ENCODE data around the gene PREP. TPM values are rescaled to one million over a fixed set of nuclear protein-coding genes. Genes with fewer than 3 reads are reported as not detected.

The PREP gene
- total RNA-seq, 1 donor from 2014 or later = 22.1 TPM

DNA sequence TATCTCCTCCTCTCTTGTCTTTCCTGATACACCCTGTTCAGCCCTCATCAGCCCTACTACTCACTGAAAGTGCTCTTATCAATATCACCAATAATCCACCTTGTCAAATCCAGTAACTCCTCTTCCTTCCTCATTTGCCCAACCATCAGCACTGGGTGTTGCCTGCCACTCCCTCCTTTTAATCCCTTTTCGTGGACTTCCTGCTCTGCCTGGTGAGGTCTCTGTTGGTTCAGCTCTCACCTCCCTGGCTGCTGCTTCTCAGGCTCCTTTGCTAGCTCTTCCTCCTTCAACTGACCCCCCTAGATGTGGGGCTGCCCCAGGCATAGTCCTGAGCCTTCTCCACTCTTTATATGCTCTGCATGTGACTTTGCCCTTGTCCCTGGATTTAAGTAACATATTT lies 92.5 kb downstream of the PREP start:
- DNase-seq (ENCODE audit: low spot score) = no peak

DNA sequence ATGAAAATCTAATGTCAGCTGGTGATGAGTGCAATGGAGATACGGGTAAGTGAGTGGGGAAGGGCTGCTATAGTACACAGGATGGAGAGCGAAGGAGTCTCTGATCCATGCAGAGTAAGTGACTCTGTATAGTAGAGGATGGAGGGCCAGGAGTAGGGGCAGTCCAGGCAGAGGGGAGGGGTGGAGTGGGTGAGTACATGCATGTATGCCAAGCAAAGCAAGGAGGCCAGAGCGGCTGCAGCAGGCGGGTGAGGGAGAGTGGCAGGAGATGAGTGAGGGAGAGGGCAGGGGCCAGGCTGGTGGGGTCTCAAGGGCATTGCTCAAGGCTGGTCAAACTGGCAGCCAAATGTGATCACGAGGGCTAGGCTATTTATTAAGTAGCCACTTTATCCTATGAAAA lies 94.0 kb downstream of the PREP start:
- DNase-seq (ENCODE audit: low spot score) = no peak

DNA sequence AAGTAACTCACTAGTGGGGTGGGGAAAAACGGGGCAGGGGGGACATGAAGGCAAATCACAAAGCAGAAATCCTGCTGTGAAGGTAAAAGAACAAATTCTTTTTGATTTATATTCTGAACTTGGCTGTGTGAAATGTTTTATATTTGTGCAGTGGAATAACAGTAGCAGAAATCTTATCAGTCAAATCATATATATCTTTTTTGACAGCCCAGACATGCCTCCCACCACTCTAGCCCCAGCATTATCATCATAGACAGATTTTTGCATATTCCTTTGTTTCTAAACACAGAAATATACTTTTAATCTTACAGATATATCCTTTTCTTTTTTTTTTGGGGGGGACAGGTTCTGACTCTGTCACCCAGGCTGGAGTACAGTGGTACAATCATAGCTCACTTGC lies 97.4 kb downstream of the PREP start:
- no peak for DNase-seq (ENCODE audit: low spot score)

DNA sequence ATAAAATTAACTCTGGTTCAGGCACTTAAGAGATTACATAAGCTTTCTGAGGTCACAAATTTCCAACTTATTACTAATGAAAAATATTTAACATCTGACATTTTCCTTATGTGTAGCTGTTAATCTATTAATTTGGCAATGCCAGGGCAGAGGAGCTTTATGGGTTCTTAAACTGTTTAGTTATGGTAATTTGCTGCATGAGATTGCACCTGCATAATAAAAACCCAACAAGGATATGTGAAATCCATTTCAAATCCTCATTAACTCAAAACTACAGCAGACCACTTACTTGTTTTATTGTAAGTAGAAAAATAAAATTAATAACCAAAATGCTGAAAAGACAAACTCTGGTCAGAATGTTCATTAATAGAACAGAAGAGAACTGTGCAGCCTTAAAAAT lies 98.1 kb downstream of the PREP start:
- DNase-seq (ENCODE audit: low spot score) = no peak

DNA sequence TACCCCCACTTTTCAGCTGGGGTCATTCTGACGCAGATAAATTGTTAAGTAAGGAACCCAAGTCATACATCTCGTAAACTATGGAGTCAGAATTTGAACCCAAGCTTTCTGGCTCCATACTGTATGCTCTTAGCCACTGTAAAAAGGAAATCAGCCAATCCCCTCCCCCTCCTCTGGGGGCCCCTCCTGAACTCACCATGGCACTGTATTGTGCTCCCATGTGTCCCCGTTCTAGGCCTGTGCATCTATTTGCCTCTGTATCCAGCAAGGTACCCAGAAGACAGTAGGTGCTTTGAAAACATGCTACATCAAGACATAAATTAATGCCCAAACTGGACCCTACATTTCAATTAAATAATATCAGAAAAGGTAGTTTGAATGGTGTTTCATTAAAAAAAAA lies 98.5 kb downstream of the PREP start:
- no peak for DNase-seq (ENCODE audit: low spot score)

DNA sequence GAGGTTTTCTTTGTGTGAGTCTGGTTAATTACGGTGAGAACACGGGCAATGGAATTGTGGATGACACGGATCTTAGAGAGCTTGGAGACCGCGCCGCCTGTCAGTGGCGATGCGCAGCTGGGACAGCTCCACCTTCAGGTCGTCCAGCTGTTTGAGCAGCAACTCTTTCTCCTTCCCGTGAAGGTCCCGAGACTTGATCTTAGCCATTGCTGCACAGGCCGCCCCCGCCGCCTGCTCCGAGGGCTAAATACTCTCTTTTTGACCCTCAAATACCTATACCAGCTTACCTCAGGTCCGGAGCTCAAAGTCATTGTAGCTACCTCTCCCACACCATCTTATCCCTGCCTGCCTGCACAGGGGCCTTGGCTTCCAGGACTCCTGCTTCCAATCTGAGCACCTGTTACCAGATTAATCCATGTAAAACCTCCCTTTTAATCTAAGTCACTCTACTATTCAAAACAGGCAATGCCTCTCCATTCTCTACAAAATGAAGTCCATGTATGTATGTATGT lies 100.2 kb downstream of the PREP start:
- DNase-seq (ENCODE audit: low spot score) = no peak

DNA sequence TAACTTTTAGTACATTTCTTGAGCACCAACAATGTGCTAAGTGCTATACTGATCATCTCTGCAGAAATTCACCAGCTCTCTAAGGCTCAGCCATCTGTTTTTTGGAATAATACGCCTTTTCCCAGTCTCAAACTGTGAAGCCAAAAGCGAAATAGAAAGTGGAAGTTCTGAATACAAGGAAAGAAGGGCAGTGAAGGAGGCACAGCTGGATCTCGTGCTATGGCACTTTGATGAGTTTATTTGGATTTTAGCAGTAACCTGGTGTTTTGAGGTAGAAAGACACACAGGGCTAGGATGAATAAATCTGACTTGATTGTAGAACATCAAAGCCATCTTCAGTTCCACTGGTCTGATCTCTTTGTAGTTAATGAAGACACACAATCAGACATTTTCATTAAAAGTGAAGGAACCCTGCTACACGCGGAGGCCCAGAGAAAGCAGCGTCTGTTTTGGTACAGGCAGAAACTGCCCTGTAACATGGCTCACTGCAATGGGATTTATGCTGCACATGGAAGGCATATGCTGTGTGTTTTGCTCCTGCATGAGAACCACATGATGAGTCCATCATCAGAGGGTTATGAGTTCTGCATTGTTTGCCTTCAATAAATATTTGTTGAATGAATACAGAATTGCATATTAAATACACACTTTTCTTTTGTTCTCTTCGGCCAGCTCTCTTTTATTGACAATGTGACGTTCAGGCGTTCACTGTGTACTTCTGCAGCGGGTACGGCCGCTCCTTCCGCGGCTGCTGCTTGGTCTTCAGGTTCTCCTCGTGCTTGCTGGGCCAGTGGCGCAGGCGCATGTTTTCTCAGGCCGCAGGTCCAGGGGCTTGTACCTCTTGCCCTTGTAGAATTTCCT lies 100.9 kb downstream of the PREP start:
- DNase-seq (ENCODE audit: low spot score) = no peak

DNA sequence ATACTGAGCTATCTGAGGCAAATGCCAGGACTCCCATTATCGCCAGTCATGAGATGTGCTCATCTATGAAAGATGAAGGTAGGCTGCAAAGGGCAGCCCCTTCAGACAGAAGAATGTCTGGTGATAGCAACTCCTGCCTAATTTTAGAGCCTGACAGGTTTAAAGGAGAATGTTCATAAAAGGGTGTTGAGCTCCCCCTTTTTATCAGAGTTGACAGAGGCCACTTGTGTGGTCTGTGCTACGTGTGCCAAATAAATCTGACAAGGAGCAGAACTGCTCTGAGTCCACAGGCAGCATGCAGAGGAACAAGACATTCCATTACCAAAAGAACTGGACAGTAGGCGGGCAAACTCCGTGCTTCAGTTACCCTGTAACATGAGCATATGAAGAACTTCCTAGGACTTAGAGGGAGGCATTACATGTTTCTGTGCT lies 101.8 kb downstream of the PREP start:
- no peak for DNase-seq (ENCODE audit: low spot score)

DNA sequence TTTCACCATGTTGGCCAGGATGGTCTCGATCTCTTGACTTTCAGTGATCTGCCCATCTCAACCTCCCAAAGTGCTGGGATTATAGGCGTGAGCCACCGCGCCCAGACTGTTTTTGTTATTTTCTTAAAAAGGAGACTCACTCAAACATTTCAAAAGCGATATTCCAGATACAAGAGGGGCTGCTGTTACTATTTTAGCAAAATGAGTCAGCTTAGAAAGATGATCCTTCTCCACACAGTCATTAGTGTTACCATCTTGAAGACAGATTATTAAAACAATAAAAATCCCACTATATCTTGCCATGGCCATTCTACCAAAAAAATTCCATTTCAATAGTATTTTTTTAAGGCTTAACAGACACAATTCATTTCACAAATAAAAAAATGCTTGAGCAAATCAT lies 102.8 kb downstream of the PREP start:
- no peak for DNase-seq (ENCODE audit: low spot score)

DNA sequence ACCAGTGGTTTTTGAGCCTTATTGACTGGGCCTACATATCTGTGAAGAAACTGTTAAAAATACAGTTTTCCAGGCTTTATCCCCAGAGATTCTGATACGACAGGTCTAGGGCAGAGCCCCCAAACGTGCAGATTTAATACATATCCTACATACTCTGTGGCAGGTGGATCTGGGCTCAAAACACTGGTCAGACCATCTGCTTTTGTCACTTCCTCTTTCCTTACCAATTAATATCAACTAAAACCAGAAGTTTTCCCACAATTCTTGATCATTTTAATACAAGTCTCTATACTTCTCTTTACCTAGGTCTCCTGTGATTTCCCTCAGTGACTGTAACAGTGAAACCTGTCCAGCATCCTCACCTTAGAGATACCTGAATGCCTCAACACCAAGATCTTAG lies 108.8 kb downstream of the PREP start:
- DNase-seq (ENCODE audit: low spot score) = no peak

DNA sequence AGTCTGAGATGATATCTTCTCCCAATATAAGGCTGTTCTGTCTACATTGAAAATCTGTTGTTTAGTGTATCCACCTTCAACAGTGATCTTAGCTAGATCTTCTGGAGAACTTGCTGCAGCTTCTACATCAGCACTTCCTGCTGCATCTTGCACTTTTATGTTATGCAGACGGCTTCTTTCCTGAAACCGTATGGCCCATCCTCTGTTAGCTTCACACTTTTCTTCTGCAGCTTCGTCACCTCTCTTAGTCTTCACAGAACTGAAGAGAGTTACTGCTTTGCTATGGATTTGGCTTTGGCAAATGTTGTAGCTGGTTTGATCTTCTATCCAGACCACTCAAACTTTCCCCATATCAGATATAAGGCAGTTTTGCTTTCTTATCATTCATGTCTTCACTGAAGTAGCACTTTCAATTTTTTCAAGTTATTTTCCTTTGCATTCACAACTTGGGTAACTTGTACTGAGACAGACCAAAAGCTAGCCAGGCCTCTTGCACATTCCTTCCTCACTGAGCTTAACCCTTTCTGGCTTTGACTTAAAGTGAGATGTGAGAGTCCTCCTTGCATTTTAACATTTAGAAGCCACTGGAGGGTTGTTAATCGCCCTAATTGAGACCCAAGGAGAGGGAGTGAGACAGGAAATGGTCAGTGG lies 110.1 kb downstream of the PREP start:
- DNase-seq (ENCODE audit: low spot score) = no peak

DNA sequence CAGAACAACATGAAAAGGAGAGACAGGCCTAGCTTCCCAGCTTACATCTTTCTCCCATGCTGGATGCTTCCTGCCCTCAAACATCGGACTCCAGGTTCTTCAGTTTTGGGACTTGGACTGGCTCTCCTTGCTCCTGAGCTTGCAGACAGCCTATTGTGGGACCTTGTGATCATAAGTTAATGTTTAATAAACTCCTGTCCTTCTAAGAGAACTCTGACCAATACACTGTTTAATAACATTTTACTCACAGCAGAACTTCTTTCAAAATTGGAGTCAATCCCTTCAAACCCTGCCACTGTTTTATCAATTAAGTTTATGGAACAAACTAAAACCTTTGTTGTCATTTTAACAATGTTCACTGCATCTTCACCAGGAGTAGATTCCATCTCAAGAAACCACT lies 111.4 kb downstream of the PREP start:
- DNase-seq (ENCODE audit: low spot score) = no peak

DNA sequence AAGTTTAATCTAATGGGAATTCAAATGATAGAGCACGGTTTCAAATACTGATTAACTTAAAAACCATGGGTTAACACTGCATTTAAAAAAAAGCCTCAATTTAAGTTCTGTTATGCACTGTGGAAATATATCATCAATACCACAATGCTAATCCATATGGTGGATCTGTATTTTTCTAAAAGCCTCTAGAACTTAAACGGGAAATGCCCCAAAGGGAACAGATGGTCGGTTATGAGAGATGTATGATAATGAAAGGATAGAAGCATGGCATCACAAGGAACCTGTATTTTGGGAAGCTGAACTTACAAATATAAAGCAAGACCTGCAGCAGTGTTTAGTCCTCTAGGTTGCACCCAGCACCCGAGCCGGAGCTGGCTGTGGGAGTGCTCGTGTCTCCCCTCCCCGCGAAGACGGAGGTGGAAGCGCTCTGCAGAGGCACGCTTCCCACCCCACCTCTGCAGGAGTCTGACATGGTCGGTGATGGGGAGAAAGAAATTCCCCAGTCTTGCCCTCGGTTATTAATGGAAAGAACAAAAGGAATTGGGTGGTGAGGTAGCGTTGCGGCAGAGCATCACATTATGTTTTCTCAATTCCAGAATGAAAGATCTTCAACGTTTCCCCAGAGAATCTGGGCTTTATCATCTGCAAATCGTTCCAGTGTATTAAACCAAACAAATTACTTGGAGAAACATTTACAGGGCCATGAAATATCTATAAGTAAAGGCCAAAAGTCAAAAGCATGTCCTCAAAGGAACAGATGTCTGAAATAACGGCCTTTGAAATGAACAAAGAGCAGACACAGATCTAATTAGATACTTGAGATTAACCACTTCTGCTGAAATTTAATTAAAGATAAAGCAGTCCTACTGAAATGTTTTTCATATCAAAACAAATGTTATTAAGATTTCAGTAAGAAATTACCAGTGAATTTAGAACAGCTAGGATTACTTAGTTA lies 120.0 kb downstream of the PREP start:
- no peak for DNase-seq (ENCODE audit: low spot score)

DNA sequence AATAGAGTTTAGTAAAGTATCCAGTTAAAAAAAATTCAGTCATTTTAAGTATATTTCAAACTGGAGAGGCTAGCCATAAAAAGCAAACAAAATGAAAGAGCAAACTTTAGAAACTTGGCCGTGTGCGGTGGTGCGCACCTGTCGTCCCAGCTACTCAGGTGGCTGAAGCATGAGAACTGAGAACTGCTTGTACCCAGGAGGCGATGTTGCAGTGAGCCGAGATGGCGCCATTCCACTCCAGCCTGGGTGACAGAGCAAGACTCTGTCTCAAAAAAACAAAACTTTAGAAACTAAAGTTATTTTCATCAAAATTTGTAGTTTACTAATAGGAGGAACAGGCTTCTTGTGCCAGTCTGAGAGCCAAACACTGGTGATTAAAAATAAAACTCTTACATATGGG lies 122.8 kb downstream of the PREP start:
- DNase-seq (ENCODE audit: low spot score) = no peak

DNA sequence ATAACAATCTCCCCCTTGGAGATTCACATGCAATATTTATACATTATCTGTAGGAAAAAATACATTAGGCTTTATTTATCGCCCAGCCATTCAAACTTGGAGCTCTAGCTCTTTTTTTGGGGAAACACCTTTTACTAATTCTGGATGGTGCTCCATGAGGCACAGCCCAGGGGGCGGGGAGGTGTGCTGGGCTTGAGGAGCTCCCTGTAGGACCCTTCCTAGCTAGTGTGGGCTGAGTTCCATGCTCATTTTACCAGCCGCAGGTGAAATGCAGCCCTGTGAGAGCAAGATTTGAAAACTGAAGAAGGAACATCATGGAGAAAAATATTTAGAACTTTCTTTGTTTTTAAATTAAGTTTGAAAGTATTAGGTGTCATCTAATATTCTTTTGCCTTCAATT lies 123.4 kb downstream of the PREP start:
- DNase-seq (ENCODE audit: low spot score) = no peak

DNA sequence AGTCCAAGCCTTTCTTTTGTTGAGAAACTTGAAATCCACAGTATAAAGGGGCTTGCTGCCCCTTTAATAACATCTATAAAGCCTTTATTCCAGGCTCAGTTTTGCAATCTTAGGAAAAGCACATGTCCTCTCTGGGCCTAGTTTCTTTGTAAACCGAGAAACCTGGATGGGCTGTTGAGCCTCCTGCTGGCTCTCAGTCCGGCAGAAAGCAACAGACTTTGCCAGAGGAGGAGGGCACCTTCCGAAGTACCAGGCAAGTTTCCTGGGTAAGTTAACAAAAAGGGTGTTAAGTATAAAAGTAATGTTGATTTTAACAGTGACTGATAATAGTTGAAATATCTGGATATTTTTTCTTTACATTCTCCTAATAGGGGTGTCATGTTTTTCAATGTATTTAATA lies 124.1 kb downstream of the PREP start:
- no peak for DNase-seq (ENCODE audit: low spot score)

DNA sequence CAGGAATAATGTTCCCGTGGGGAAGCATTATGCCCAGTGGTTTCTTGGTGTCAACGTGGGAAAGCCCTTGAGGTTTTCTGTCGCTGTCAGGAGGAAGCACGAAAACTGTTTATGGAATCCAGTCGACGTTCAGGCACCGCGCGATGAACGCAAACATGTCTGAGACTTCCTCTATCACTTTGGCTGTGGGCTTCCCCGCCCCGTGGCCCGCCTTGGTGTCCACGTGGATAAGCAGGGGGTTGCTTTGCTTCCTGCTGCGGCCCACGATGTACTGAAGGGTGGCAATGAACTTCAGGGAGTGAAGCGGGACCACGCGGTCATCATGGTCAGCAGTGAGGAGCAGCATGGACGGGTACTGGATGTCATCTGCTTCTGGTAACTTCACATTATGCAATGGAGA lies 124.8 kb downstream of the PREP start:
- no peak for DNase-seq (ENCODE audit: low spot score)

DNA sequence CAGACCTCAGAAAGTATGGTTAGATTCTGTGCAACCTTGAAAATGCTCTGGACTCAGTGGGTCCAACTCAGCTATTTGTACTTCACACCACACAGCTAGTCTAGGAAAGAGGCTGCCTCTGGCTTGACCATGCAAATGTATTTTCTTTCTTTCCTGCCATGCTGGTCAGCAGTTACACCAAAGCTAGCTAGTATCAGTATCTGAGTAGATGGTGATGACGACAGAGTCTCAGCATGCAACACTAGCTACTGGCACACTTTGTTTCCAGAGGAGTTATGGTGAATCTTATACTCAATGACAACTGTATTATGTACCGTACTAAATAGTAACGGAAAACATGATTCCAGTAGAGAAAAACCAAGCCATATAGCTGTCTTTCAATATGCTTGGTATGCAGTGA lies 126.5 kb downstream of the PREP start:
- DNase-seq (ENCODE audit: low spot score) = no peak

DNA sequence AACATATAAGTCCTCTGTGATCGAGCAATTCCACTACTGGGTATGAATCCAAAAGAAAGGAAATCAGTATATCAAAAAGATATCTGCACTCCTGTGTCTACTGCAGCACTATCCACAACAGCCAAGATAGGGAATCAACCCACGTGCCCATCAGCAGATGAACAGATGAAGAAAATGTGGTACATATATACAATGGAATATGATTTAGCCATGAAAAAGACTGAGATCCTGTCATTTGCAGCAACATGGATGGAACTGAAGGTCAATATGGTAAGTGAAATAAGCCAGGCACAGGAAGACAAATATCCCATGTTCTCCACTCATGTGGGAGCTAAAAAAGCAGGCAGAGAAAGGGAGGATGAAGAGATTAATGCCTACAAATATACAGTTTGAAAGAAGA lies 127.3 kb downstream of the PREP start:
- no peak for DNase-seq (ENCODE audit: low spot score)

DNA sequence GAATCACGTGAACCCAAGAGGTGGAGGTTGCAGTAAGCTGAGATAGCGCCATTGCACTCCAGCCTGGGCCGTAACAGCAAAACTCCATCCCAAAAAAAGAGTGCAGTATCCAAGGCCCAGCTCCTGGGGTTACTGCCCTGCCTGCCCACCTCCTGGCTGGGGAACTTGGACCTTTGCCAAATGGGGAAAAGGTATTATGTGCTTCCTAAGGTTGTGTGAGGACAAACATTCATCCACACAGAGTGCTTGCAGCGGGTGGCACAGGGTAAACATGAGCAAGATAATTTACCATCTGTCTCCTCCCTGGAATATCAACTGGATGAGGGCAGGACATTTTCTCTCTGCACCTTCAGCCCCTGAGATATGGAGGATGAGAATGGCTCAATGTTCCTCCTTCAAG lies 128.2 kb downstream of the PREP start:
- DNase-seq (ENCODE audit: low spot score) = no peak

DNA sequence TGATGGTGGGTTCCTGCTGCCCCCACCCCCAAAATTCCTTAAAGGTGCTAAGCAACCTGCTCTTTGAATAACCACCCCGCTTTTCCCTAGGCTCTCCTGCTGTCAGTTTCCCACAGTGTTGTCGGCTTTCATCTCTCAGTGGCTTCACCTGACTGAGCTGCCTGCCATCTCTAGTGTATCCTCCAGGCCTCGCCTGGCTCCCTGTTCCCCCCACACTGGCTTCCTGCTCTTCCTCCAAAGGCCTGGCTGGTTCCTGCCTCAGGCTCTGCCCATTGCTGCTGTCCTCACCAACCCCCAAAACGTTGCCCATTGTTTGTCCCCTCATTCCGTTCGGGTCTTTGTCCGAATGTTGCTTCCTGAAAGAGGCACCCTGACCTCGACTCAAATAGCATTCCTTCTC lies 129.3 kb downstream of the PREP start:
- no peak for DNase-seq (ENCODE audit: low spot score)

DNA sequence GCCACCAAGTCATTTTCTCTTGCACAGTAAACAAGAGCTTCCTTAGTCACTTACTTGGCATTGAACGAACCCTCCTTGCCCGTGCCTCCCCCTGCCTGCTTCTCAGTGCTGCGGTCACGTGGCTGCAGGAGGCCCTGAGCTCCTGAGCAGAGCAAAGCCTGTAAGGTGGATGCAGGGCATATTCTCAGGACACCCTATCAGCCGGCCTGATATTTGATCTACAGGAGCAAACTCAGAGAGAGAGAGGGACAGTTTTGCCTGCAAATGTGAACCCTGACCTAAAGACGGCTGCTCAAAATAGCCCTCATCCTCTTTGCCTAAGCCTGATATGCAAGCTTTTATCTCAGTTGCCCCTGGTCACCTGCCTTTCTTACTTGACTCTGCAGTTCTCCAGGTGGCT lies 130.1 kb downstream of the PREP start:
- peak; percentile 15 for DNase-seq (ENCODE audit: low spot score)

Measured in mucosa of gallbladder (tissue), 1 donor.